Gastroesophageal sphincter (tissue), 3 donors: Measurements from ENCODE around the gene FBXW7.

Source experiments
- CTCF ChIP-seq, 4 experiments: fragments of 200-600 bp in 2 of 4; fragments of 450-650 bp in 2 of 4; sonication (generic) in 1 of 4; IDR thresholded peaks; one replicate each; pipeline ENCODE4 v1.5.1; 2017 to 2019; ENCODE audit warnings: antibody characterized with exemption in 4 of 4, mild to moderate bottlenecking in 2 of 4, moderate library complexity in 2 of 4
- EP300 ChIP-seq: sonication (generic); formaldehyde crosslinking; IDR thresholded peaks from one replicate; pipeline ENCODE4 v1.6.1; 2017; ENCODE audit warnings: antibody characterized with exemption, mild to moderate bottlenecking
- POLR2A ChIP-seq, 2 donors: fragments of 450-650 bp; IDR thresholded peaks; one replicate each; pipeline ENCODE4 v1.6.1; 2017; ENCODE audit warnings: antibody characterized with exemption in 2 of 2, mild to moderate bottlenecking in 2 of 2, moderate library complexity in 1 of 2

DNA sequence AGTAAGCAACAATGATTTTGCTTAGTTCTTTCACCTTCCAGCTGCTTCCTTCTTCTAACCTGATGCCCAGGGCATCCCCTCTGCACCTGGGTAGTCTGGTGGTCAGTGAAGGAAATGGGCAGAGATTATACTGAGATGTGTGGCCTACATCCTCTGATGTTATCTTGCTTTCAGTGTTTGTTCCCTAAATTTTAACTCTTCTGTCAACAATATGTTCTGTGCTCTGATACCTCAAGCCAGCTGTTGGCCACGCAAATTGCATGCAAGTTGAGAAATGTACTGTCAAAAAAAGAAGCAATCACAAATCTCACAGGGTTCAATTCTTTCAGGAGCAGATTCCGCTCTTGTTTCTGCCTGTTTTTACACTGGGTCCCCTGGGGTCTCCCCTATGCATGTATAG lies 73.8 kb downstream of the FBXW7 start:
- TF ChIP-seq CTCF (IDR thresholded peaks at IDR 0.05) (no peak), POLR2A (IDR thresholded peaks at IDR 0.05) (no peak), EP300 (no peak)
